Liver (tissue), 9 donors: Measurements from ENCODE around the gene CSTA. TPM values are rescaled to one million over a fixed set of nuclear protein-coding genes. Genes with fewer than 3 reads are reported as not detected.

Source experiments
- DNase-seq: peaks from one replicate; pipeline ENCODE4 v3.0.0-alpha.2; 2017; ENCODE audit warnings: low spot score
- H3K27ac ChIP-seq, 2 donors: one replicate each; pipeline ENCODE4 v1.7.0; 2013; ENCODE audit warnings: inconsistent platforms in 2 of 2, low read length in 2 of 2, control low read depth in 1 of 2, low read depth in 1 of 2, mild to moderate bottlenecking in 1 of 2
- H3K27me3 ChIP-seq, 4 donors: one replicate each; pipeline versions ENCODE4 v1.6.1 to v1.7.0; 2013; ENCODE audit warnings: low read length in 3 of 4, inconsistent platforms in 1 of 4, mild to moderate bottlenecking in 1 of 4, moderate library complexity in 1 of 4; ENCODE audit not compliant: control insufficient read depth in 4 of 4, insufficient read depth in 4 of 4
- H3K36me3 ChIP-seq, 4 donors: one replicate each; pipeline versions ENCODE4 v1.6.1 to v1.7.0; 2013; ENCODE audit warnings: low read length in 3 of 4, mild to moderate bottlenecking in 3 of 4, low read depth in 1 of 4, moderate library complexity in 1 of 4; ENCODE audit not compliant: control insufficient read depth in 4 of 4, insufficient read depth in 3 of 4
- H3K4me1 ChIP-seq, 4 donors: one replicate each; pipeline versions ENCODE4 v1.6.1 to v1.7.0; 2013; ENCODE audit warnings: low read length in 3 of 4, mild to moderate bottlenecking in 3 of 4, moderate library complexity in 1 of 4; ENCODE audit not compliant: control insufficient read depth in 4 of 4, insufficient read depth in 4 of 4
- H3K4me3 ChIP-seq, 3 donors: one replicate each; pipeline versions ENCODE4 v1.6.1 to v1.7.0; 2013; ENCODE audit warnings: low read length in 3 of 3, control low read depth in 1 of 3, low read depth in 1 of 3, mild to moderate bottlenecking in 1 of 3
- H3K9ac ChIP-seq, 2 donors: one replicate each; pipeline ENCODE4 v1.7.0; 2013; ENCODE audit warnings: low read length in 2 of 2, mild to moderate bottlenecking in 2 of 2, moderate library complexity in 2 of 2, control low read depth in 1 of 2, low read depth in 1 of 2
- H3K9me3 ChIP-seq, 4 donors: one replicate each; pipeline versions ENCODE4 v1.6.1 to v1.7.0; 2013; ENCODE audit warnings: low read length in 3 of 4; ENCODE audit not compliant: control insufficient read depth in 4 of 4
- EGR1 ChIP-seq, 2 donors: IDR thresholded peaks; 2 replicates each; pipeline ENCODE4 v1.6.1; 2016 to 2018; ENCODE audit warnings: antibody characterized with exemption in 2 of 2, low read depth in 2 of 2
- FOXA1 ChIP-seq: IDR thresholded peaks from 2 replicates; pipeline ENCODE4 v1.6.1; 2016; ENCODE audit warnings: antibody characterized with exemption
- FOXA2 ChIP-seq: IDR thresholded peaks from 2 replicates; pipeline ENCODE4 v1.6.1; 2016; ENCODE audit warnings: antibody characterized with exemption
- GABPA ChIP-seq, 2 donors: IDR thresholded peaks in 1 of 2; conservative IDR thresholded peaks in 1 of 2; 2 replicates each; pipeline ENCODE4 v1.6.1; 2016; ENCODE audit warnings: antibody characterized with exemption in 2 of 2, mild to moderate bottlenecking in 1 of 2, moderate library complexity in 1 of 2
- HNF4A ChIP-seq, 2 donors: conservative IDR thresholded peaks; 2 replicates each; pipeline ENCODE4 v1.6.1; 2016; ENCODE audit warnings: antibody characterized with exemption in 2 of 2, mild to moderate bottlenecking in 2 of 2
- HNF4G ChIP-seq: IDR thresholded peaks from 2 replicates; pipeline ENCODE4 v1.6.1; 2016; ENCODE audit warnings: antibody characterized with exemption
- JUND ChIP-seq, 2 donors: IDR thresholded peaks; 2 replicates each; pipeline ENCODE4 v1.6.1; 2016; ENCODE audit warnings: antibody characterized with exemption in 2 of 2
- NR2F2 ChIP-seq: IDR thresholded peaks from 2 replicates; pipeline ENCODE4 v1.6.1; 2016; ENCODE audit warnings: antibody characterized with exemption
- RAD21 ChIP-seq, 2 donors: IDR thresholded peaks; 2 replicates each; pipeline ENCODE4 v1.6.1; 2016; ENCODE audit warnings: antibody characterized with exemption in 2 of 2, mild to moderate bottlenecking in 2 of 2
- RXRA ChIP-seq, 2 donors: IDR thresholded peaks; 2 replicates each; pipeline ENCODE4 v1.6.1; 2017 to 2018; ENCODE audit warnings: antibody characterized with exemption in 2 of 2, mild to moderate bottlenecking in 1 of 2
- SP1 ChIP-seq: IDR thresholded peaks from 2 replicates; pipeline ENCODE4 v1.6.1; 2018; ENCODE audit warnings: antibody characterized with exemption, mild to moderate bottlenecking
- TAF1 ChIP-seq: conservative IDR thresholded peaks from 2 replicates; pipeline ENCODE4 v1.6.1; 2016; ENCODE audit warnings: antibody characterized with exemption, mild to moderate bottlenecking
- YY1 ChIP-seq: IDR thresholded peaks from 2 replicates; pipeline ENCODE4 v1.6.1; 2016; ENCODE audit warnings: antibody characterized with exemption, mild to moderate bottlenecking
- WGBS: extraction: QIAGEN DNeasy Blood & Tissue Kit; methylation state at CpG from one replicate; pipeline ENCODE4 v1.1.7; 2013; 5-methylcytosine and 5-hydroxymethylcytosine counted together
- polyA plus RNA-seq, 2 donors: library from polyadenylated mRNA; stranded (reverse) in 1 of 2; unstranded in 1 of 2; fragments of 200-250 nt in 1 of 2; fragments of >200 nt in 1 of 2; fragmentation: Nextera tagmentation in 1 of 2; extraction: Ambion mirVana in 1 of 2; gene quantifications; one replicate each; pipeline versions ENCODE4 v1.2.1 to v1.2.3, GENCODE V29; 2013 to 2015
- total RNA-seq, 2 donors: library from RNA; depleted of rRNA; stranded (reverse); fragments of >200 nt; gene quantifications; one replicate each; pipeline ENCODE4 v1.2.3, GENCODE V29; 2014
- TF ChIP-seq, protein P1 (sequence below): fragments of 150-350 bp; IDR thresholded peaks from 2 replicates; pipeline ENCODE4 v1.5.1; 2017; ENCODE audit warnings: improper control_type of control experiment, low read depth, low read length; ENCODE audit not compliant: missing input control
- TF ChIP-seq, protein P2 (sequence below): IDR thresholded peaks from 2 replicates; pipeline ENCODE4 v1.6.1; 2016; ENCODE audit warnings: antibody characterized with exemption
- TF ChIP-seq, protein P3 (sequence below): IDR thresholded peaks from 2 replicates; pipeline ENCODE4 v1.6.1; 2016; ENCODE audit warnings: antibody characterized with exemption
- TF ChIP-seq, protein P4 (sequence below): IDR thresholded peaks from 2 replicates; pipeline ENCODE4 v1.6.1; 2016; ENCODE audit warnings: antibody characterized with exemption, mild to moderate bottlenecking
- TF ChIP-seq, protein P5 (sequence below): IDR thresholded peaks from 2 replicates; pipeline ENCODE4 v1.6.1; 2016; ENCODE audit warnings: antibody characterized with exemption
- donor health status: healthy.
- donor health status: healthy.
- donor health status: healthy.
- donor health status: healthy.
- donor health status: healthy.

CSTA gene
- total and polyA plus RNA-seq, 4 donors = 1.5 to 6.6 (median 4.0) TPM

DNA sequence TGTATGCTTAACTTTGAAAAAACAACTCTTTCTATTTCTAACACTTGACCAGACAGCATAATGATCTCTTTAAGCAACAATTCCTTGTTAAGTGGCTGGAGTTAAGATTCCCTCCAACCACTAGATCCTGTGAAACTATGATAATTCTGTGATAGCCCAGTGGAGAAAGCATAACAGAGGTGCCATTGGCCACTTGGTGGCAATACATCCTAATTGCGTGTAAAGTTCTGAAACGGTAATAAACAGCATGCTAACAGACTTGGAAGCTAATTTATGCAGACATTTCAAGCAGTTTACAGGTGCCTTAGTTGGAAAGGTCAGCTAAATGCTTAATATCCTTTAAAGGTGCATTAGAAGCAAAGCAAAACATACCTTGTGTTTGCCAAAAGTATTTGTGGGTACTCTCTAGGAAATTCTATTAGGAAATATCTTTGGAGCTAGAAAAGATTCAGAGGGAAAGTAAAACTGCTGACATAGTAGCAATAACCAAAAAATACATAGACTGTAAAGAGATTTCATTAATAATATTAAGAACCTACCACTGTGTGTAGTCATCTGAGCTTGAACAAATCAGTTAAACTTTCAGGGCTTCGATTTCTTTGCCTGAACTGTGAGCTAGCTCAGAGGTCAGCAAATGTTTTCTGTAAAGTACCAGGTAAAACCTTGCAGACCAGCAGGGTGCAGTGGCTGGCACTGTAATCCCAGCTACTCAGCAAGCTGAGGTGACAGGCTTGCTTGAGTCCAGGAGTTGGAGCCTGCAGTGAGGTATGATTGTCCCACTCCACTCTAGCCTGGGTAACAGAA lies 19.0 kb upstream of the CSTA start:
- H3K9me3 ChIP-seq = no peaks in the 10 kb centered on the region
- no peaks in the 10 kb centered on the region for H3K36me3 ChIP-seq
- peak overlapping the region in 1 of 3 donors; percentile 17 for H3K4me3 ChIP-seq
- TF ChIP-seq YY1 = peak; percentile 28
- peak; percentile 15 for TF ChIP-seq HNF4G
- no peak for TF ChIP-seq EGR1 (IDR thresholded peaks at IDR 0.05; ENCODE audit: low read depth in 2 of 2)
- TF ChIP-seq, protein P1, sequence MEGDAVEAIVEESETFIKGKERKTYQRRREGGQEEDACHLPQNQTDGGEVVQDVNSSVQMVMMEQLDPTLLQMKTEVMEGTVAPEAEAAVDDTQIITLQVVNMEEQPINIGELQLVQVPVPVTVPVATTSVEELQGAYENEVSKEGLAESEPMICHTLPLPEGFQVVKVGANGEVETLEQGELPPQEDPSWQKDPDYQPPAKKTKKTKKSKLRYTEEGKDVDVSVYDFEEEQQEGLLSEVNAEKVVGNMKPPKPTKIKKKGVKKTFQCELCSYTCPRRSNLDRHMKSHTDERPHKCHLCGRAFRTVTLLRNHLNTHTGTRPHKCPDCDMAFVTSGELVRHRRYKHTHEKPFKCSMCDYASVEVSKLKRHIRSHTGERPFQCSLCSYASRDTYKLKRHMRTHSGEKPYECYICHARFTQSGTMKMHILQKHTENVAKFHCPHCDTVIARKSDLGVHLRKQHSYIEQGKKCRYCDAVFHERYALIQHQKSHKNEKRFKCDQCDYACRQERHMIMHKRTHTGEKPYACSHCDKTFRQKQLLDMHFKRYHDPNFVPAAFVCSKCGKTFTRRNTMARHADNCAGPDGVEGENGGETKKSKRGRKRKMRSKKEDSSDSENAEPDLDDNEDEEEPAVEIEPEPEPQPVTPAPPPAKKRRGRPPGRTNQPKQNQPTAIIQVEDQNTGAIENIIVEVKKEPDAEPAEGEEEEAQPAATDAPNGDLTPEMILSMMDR = peak; percentile 35
- TF ChIP-seq NR2F2 = no peak
- no peak for TF ChIP-seq FOXA2
- TF ChIP-seq, protein P2, sequence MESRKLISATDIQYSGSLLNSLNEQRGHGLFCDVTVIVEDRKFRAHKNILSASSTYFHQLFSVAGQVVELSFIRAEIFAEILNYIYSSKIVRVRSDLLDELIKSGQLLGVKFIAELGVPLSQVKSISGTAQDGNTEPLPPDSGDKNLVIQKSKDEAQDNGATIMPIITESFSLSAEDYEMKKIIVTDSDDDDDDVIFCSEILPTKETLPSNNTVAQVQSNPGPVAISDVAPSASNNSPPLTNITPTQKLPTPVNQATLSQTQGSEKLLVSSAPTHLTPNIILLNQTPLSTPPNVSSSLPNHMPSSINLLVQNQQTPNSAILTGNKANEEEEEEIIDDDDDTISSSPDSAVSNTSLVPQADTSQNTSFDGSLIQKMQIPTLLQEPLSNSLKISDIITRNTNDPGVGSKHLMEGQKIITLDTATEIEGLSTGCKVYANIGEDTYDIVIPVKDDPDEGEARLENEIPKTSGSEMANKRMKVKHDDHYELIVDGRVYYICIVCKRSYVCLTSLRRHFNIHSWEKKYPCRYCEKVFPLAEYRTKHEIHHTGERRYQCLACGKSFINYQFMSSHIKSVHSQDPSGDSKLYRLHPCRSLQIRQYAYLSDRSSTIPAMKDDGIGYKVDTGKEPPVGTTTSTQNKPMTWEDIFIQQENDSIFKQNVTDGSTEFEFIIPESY = no peak
- no peak for TF ChIP-seq JUND (IDR thresholded peaks at IDR 0.05)
- peak; percentile 43 for TF ChIP-seq SP1
- TF ChIP-seq, protein P3, sequence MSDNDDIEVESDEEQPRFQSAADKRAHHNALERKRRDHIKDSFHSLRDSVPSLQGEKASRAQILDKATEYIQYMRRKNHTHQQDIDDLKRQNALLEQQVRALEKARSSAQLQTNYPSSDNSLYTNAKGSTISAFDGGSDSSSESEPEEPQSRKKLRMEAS = no peak
- TF ChIP-seq HNF4A (conservative IDR thresholded peaks at IDR 0.05) = peak; percentile 69 to 70
- TF ChIP-seq, protein P4, sequence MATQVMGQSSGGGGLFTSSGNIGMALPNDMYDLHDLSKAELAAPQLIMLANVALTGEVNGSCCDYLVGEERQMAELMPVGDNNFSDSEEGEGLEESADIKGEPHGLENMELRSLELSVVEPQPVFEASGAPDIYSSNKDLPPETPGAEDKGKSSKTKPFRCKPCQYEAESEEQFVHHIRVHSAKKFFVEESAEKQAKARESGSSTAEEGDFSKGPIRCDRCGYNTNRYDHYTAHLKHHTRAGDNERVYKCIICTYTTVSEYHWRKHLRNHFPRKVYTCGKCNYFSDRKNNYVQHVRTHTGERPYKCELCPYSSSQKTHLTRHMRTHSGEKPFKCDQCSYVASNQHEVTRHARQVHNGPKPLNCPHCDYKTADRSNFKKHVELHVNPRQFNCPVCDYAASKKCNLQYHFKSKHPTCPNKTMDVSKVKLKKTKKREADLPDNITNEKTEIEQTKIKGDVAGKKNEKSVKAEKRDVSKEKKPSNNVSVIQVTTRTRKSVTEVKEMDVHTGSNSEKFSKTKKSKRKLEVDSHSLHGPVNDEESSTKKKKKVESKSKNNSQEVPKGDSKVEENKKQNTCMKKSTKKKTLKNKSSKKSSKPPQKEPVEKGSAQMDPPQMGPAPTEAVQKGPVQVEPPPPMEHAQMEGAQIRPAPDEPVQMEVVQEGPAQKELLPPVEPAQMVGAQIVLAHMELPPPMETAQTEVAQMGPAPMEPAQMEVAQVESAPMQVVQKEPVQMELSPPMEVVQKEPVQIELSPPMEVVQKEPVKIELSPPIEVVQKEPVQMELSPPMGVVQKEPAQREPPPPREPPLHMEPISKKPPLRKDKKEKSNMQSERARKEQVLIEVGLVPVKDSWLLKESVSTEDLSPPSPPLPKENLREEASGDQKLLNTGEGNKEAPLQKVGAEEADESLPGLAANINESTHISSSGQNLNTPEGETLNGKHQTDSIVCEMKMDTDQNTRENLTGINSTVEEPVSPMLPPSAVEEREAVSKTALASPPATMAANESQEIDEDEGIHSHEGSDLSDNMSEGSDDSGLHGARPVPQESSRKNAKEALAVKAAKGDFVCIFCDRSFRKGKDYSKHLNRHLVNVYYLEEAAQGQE = peak; percentile 22
- no peak for TF ChIP-seq FOXA1
- no peak for TF ChIP-seq GABPA (IDR thresholded peaks at IDR 0.05 in 1 of 2, conservative IDR thresholded peaks at IDR 0.05 in 1 of 2)
- TF ChIP-seq, protein P5, sequence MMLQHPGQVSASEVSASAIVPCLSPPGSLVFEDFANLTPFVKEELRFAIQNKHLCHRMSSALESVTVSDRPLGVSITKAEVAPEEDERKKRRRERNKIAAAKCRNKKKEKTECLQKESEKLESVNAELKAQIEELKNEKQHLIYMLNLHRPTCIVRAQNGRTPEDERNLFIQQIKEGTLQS = no peak
- TF ChIP-seq RAD21 (IDR thresholded peaks at IDR 0.05) = peak; percentile 60 to 78
- TF ChIP-seq RXRA (IDR thresholded peaks at IDR 0.05) = peak; percentile 28 to 43
- TF ChIP-seq TAF1 = no peak
- H3K4me1 ChIP-seq = peaks cover 0 to 18% (median 11%) of the 10 kb centered on the region in 4 donors
- H3K27ac ChIP-seq = peak overlapping the region; percentile 26 to 46
- H3K9ac ChIP-seq = peak overlapping the region in 1 of 2 donors; percentile 3
- no peaks in the 10 kb centered on the region for H3K27me3 ChIP-seq
- DNase-seq = peak; percentile 39
- 14% methylated on average over 3 of the region's 3 CpGs for WGBS
